Ectodermal cell (in vitro differentiated cells): ENCODE data around the gene ZBTB34.

Experiments used
- H3K27ac ChIP-seq: 2 replicates; pipeline ENCODE4 v1.7.0; 2013; ENCODE audit warnings: mild to moderate bottlenecking, low read depth, low read length; ENCODE audit not compliant: insufficient read depth, poor library complexity, severe bottlenecking
- H3K27me3 ChIP-seq: 2 replicates; pipeline ENCODE4 v1.7.0; 2013; ENCODE audit warnings: mild to moderate bottlenecking, low read length; ENCODE audit not compliant: insufficient read depth, control insufficient read depth, poor library complexity, severe bottlenecking
- H3K36me3 ChIP-seq: one replicate; pipeline ENCODE4 v1.7.0; 2013; ENCODE audit warnings: low read length; ENCODE audit not compliant: control insufficient read depth, insufficient read depth
- H3K4me1 ChIP-seq: one replicate; pipeline ENCODE4 v1.7.0; 2013; ENCODE audit warnings: low read length; ENCODE audit not compliant: control insufficient read depth, insufficient read depth
- H3K4me3 ChIP-seq: 2 replicates; pipeline ENCODE4 v1.7.0; 2013; ENCODE audit warnings: low read depth, low read length, control low read depth; ENCODE audit not compliant: insufficient read depth
- H3K9me3 ChIP-seq: 2 replicates; pipeline ENCODE4 v1.7.0; 2013; ENCODE audit warnings: mild to moderate bottlenecking, low read length, moderate library complexity; ENCODE audit not compliant: control insufficient read depth
- WGBS, 2 experiments: methylation state at CpG; one replicate each; pipeline ENCODE4 v1.1.7; 2013; ENCODE audit warnings: missing lambda C conversion rate in 2 of 2; 5-methylcytosine and 5-hydroxymethylcytosine counted together

Gene ZBTB34

DNA sequence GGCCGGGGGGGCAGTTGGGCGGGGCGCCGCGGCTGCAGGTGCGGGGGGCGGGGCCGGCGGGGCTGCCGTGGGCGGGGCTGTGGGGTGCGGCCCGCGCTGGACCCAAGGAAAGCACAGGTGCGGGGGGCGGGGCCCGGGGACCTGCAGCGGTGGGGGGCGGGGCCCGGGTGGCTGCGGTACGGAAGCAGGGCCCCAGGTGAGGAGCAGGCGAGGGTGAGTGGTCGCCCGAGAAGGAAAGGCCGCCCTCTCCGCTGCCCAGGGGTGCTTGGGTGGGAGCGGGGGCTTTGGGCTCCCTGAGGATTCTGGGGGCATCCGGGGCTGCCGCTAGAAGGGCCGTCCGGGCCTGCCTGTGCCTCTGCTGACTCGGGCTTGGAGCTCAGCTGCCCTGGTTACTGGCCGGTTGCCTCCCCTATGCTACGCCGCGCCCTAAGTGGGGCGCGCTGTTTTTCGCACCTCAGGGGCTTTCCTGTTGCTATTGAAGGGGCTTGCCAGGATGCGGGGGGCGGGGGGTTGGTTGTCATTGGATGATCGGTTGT, 54.9 kb downstream of the ZBTB34 start:
- WGBS, 2 experiments, result 1 to 2% methylated on average over 43 of the region's 43 CpGs

DNA sequence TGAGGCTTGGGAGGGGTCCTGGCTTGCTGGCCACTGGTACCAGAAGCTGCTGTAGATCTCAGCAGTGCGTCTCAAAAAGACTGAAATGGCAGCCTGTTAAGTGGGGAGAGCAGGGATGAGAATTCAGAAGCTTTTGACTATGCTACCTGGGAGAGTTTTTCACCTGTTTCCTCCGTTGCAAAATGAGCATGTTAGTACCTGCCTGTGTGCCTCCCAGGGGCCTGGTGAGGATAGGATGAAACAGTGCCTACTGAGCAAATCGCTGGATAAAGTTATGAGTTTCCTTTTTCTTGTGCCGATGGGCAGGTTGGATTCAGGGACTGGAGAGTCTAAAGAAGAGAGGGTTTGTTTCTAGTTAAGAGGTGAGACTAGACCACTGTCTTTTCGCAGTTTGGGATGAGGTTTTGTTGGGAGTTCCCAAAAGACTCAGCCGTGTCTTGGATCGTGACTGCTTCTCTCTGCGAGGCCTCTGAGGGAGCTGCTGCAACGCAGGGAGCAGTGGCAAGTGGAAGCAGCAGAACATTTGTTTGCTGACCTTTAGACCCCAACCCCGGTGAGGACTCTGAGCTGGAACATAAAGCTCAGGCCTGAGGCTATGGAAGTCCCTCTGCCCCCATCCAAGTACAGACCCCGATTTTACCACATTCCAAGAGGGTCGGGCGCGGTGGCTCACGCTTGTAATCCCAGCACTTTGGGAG, 55.6 kb downstream of the ZBTB34 start:
- Histone ChIP-seq H3K27me3 (peaks cover 41% of the 10 kb centered on the region), H3K9me3 (no peaks in the 10 kb centered on the region), H3K4me1 (peaks cover 16% of the 10 kb centered on the region), H3K4me3 (peak overlapping the region; percentile 54), H3K36me3 (no peaks in the 10 kb centered on the region), H3K27ac (no peak overlapping the region)
- 73 to 77% methylated on average over 15 of the region's 15 CpGs for WGBS, 2 experiments

More for the DNA sequence above, 54.9 kb downstream of the ZBTB34 start:
- no peak overlapping the region for H3K27ac ChIP-seq
- no peaks in the 10 kb centered on the region for H3K36me3 ChIP-seq
- peaks cover 41% of the 10 kb centered on the region for H3K27me3 ChIP-seq
- H3K4me1 ChIP-seq, result peaks cover 16% of the 10 kb centered on the region
- no peaks in the 10 kb centered on the region for H3K9me3 ChIP-seq
- peak overlapping the region; percentile 54 for H3K4me3 ChIP-seq

DNA sequence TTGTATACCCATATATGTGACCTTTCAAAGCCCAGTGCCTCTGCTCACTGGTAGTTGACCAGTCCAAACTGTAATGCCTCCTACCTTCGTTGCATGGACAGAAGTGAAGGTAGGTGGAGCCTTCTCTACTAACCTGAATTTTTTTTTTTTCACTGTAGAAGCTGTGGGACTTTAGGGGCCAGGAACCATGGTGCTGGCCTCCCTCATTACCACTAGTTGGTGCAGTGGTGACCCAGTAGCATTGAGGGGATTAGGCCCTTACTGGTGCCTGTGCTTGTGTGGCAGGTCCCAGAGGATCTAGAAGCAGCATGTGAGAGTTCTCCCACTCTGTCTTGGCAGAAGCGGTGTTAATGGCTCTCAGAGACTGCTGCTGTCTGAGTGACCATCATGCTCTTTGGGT, 56.5 kb downstream of the ZBTB34 start:
- Histone ChIP-seq H3K9me3 (no peaks in the 10 kb centered on the region), H3K27me3 (peaks cover 34% of the 10 kb centered on the region), H3K4me1 (peaks cover 16% of the 10 kb centered on the region), H3K4me3 (no peak overlapping the region), H3K36me3 (no peaks in the 10 kb centered on the region), H3K27ac (no peak overlapping the region)
- WGBS, 2 experiments, result 49 to 63% methylated on average over 2 of the region's 2 CpGs

DNA sequence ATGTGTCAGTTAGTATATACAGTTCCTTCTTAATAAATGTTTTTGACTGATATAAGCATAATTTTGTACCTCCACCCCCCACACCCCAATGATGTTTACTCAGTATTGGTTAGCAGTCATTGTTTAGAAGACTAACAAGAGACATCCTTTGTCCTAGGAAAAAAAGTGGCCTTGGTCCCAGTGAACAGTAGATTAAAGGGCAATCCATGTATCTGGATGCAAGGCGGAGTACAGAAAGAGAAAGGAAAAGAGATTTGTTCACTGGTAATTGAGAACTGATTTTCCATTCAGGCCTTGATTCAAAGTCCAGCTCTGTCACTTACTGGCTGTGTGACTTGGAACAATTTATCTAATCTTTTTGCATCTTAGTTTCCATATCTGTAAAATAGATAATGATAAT, 58.8 kb downstream of the ZBTB34 start:
- Histone ChIP-seq H3K27ac (no peak overlapping the region), H3K9me3 (no peaks in the 10 kb centered on the region), H3K4me3 (no peak overlapping the region), H3K27me3 (peaks cover 11% of the 10 kb centered on the region), H3K4me1 (peaks cover 16% of the 10 kb centered on the region), H3K36me3 (no peaks in the 10 kb centered on the region)
- WGBS, 2 experiments, result 91 to 100% methylated on average over 1 of the region's 1 CpG

DNA sequence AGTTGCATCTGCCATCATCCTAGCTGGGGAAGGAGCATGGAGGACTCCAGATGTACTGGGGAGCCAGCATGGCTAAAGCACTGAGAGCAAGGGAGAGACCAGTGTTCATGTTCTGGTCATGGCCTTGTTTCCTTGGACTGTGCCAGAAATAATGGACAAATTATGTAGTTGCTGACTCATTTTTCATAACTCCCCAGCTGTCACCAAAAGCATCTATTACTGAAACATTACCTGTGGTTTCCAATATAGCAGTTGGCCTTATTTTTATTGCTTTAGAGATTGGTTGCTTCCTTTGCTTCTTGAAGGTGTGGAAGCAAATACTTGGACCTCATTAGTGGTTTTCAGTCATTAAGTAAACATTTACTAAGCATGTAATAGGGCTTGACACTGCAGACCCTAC, 65.4 kb downstream of the ZBTB34 start:
- no peaks in the 10 kb centered on the region for H3K36me3 ChIP-seq
- H3K27me3 ChIP-seq, result no peaks in the 10 kb centered on the region
- no peak overlapping the region for H3K27ac ChIP-seq
- H3K9me3 ChIP-seq, result no peaks in the 10 kb centered on the region
- no peak overlapping the region for H3K4me3 ChIP-seq
- peaks cover 6% of the 10 kb centered on the region for H3K4me1 ChIP-seq

DNA sequence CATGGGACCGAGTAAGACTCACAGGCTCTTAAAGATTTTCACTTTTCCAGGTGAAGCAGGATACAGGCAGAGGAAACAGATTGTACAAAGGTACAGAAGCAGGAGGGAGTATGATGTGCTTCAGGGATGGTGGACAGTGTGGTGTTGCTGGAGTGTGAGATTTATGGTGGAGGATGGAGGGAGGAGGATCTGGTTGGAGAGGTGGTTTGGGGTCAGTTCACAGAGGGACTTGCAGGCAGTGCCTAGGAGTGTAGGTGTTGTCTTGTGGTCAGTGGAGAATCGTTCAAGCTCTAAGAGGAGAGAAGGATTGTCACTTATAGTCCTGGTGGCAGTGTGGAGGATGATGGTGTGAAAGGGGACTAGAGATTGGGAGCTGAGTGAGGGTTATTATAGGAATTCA, 65.9 kb downstream of the ZBTB34 start:
- no peak overlapping the region for H3K27ac ChIP-seq
- no peaks in the 10 kb centered on the region for H3K9me3 ChIP-seq
- peaks cover 6% of the 10 kb centered on the region for H3K4me1 ChIP-seq
- 89 to 94% methylated on average over 2 of the region's 2 CpGs for WGBS, 2 experiments
- H3K36me3 ChIP-seq, result no peaks in the 10 kb centered on the region
- H3K4me3 ChIP-seq, result no peak overlapping the region
- no peaks in the 10 kb centered on the region for H3K27me3 ChIP-seq

DNA sequence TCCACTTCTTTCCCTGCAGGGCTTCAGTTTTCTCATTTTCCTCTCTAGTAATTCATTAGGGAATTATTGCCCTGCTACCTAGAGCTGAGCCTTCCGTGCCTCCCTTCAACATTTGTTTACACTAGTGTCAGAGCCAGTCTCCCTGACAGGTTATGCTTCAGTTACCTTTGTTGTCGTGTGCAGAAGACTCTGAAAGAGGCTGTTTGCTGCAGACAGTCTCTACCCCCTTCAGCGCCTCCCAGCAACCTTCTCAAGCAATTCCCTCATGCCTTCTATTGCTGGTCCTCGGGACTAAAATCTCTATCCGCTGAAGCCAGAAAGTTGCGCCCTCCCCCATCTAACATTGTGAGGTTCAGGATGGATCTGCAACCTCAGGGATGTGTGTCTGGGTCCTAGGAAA, 67.0 kb downstream of the ZBTB34 start:
- Histone ChIP-seq H3K9me3 (no peaks in the 10 kb centered on the region), H3K27me3 (no peaks in the 10 kb centered on the region), H3K4me1 (peaks cover 6% of the 10 kb centered on the region), H3K27ac (no peak overlapping the region), H3K4me3 (no peak overlapping the region), H3K36me3 (no peaks in the 10 kb centered on the region)
- 79 to 87% methylated on average over 6 of the region's 6 CpGs for WGBS, 2 experiments

DNA sequence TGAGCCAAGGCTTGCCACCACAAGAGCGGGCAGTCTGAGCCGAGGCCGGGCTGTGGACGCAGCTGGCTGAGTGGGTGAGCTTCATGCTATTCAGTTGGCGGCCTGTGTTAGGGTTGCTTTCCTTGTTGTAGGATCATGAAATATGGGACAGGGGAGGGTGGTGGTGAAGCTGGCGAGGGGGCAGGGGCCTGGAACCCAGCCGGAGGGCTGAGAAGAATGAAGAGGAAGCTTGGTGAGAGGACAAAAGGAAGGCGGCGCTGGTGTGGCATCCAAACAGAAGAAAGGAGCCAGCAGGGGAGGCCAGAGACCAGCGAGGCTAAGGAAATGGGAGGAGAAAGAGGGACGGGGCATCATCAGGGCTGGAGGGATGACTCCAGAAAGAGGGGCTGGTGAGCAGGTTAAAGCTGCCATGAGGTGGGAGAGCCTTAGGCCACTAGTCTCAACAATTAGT, 72.5 kb downstream of the ZBTB34 start:
- Histone ChIP-seq H3K4me1 (no peaks in the 10 kb centered on the region), H3K27me3 (no peaks in the 10 kb centered on the region), H3K9me3 (no peaks in the 10 kb centered on the region), H3K27ac (no peak overlapping the region), H3K36me3 (no peaks in the 10 kb centered on the region), H3K4me3 (no peak overlapping the region)
- 49% methylated on average over 11 of the region's 11 CpGs for WGBS, 2 experiments

DNA sequence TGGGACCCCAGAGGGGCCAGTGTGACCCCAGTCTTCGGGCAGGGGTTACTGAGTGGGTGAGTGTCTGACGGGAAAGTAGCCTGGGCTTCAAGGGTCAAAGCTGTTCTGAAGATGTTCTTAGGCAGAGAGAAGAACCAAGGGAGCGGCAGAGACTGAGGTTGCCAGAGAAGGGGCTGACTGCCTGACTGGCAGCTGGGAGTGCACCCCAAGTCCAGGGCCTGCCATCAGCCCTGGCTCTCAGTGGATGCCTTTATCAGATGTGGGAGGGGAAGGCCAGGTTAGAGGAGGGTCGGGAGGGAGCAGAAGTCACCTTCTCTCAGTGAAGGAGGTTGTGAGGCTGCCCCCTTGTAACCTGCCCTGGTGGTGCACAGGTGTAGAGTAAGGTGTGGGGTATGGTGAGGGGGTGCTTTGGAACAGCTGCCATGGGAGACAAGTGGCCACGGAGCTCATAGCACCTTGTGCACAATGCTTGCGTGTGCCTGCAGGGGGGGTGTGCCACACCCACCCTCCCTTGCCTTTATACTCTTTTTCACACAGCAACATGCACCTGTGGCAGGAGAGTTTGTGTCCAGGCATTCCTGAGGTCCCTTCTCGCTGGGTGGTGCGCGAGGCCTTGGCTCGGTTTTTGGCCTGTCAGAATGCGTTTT, 73.0 kb downstream of the ZBTB34 start:
- Histone ChIP-seq H3K4me3 (no peak overlapping the region), H3K4me1 (no peaks in the 10 kb centered on the region), H3K9me3 (no peaks in the 10 kb centered on the region), H3K27ac (no peak overlapping the region), H3K36me3 (no peaks in the 10 kb centered on the region), H3K27me3 (no peaks in the 10 kb centered on the region)
- WGBS, 2 experiments, result 88% methylated on average over 11 of the region's 11 CpGs

DNA sequence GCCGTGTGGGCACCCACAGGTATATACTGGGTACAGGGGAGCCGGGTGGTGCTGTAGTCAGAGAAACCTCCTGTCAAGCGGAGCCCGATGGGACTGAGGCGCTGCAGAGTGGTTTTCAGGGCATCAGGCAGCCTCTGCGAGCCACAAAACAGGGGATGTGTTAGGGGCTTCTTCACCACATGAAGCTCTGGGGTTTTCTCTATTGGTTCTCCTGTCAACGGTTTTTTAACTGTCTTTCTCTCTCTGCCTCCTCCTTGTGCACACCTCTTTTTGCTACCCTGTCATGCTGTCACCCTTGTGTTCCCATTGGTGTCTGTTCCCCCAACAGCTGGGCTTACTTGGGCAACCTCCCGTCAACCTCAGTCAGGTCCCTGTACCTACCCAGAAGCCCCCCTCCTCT, 74.0 kb downstream of the ZBTB34 start:
- H3K4me3 ChIP-seq, result no peak overlapping the region
- no peak overlapping the region for H3K27ac ChIP-seq
- no peaks in the 10 kb centered on the region for H3K9me3 ChIP-seq
- H3K4me1 ChIP-seq, result no peaks in the 10 kb centered on the region
- no peaks in the 10 kb centered on the region for H3K36me3 ChIP-seq
- H3K27me3 ChIP-seq, result no peaks in the 10 kb centered on the region
- WGBS, 2 experiments, result 92 to 96% methylated on average over 8 of the region's 8 CpGs
